Measurements from ENCODE around the gene HAPLN2. TPM values are rescaled to one million over a fixed set of nuclear protein-coding genes. Genes with fewer than 3 reads are reported as not detected.
A peak's percentile ranks its signal among the peaks of the same experiment; 100 is the strongest.
"Not testable (repeated sequence)": the region's sequence is repeated elsewhere in the genome, so short reads cannot be mapped to it uniquely, and the experiment has no call there.

HAPLN2 gene
- total and polyA plus RNA-seq, 4 experiments from 2014 or later, result not detected

GRCh38 chr1:156601892-156602291 is 17.3 kb upstream of the HAPLN2 start:
- H3K4me1 Mint-ChIP-seq, result peaks cover 13 to 37% (median 26%) of the 10 kb centered on the region in 4 donors
- H3K27ac Mint-ChIP-seq, result peak overlapping the region; percentile 83 to 100 (median 98)
- ChIA-PET POLR2A (ENCODE audit: partially characterized antibody) (interaction anchor here (0.6 to 2.6 kb wide), 9 partner anchors 9 to 181 kb away, joined by 3 to 50 read pairs (median 4); partner anchors contain the start of genes MEF2D and NAXE), CTCF (ENCODE audit: partially characterized antibody) (interaction anchor here (0.9 to 4.7 kb wide), 10 partner anchors 10 to 183 kb away, joined by 3 to 21 read pairs (median 4); partner anchors contain the start of gene NAXE)
- no peak for DNase-seq
- intact Hi-C loops (cut with micrococcal nuclease), result loop anchor here (1.0 to 2.0 kb wide), 3 partner anchors 11 to 145 kb away; partner anchors contain the start of genes MEF2D and NAXE
- H3K27me3 Mint-ChIP-seq, result no peaks in the 10 kb centered on the region
- peaks cover 18 to 32% of the 10 kb centered on the region in 2 donors for H3K36me3 Mint-ChIP-seq
- Histone ChIP-seq H3K36me3 (ENCODE audit: insufficient read depth, low read length) (peaks cover 21% of the 10 kb centered on the region), H3K4me3 (ENCODE audit: low read length in 2 of 2) (peak overlapping the region; percentile 82 to 83), H3K27ac (ENCODE audit: low read depth, low read length) (peak overlapping the region; percentile 83), H3K9me3 (ENCODE audit: control insufficient read depth in 1 of 2, low read length in 2 of 2) (no peaks in the 10 kb centered on the region), H3K4me1 (ENCODE audit: insufficient read depth, low read length) (peaks cover 30% of the 10 kb centered on the region), H3K27me3 (ENCODE audit: insufficient read depth, low read length) (no peaks in the 10 kb centered on the region)
- H3K9me3 Mint-ChIP-seq, result no peaks in the 10 kb centered on the region
- H3K4me3 Mint-ChIP-seq, result peak overlapping the region; percentile 90 to 100 (median 99)

GRCh38 chr1:156602557-156602993 is 16.6 kb upstream of the HAPLN2 start:
- H3K27me3 ChIP-seq (ENCODE audit: insufficient read depth, low read length), result no peaks in the 10 kb centered on the region
- no peak overlapping the region for H3K4me3 ChIP-seq (ENCODE audit: low read length in 2 of 2)
- Mint-ChIP-seq H3K27ac (peak overlapping the region in 3 of 7 donors; percentile 35 to 72 (median 47)), H3K4me3 (peak overlapping the region; percentile 42 to 80 (median 62)), H3K36me3 (peaks cover 13 to 25% of the 10 kb centered on the region in 2 donors), H3K4me1 (peaks cover 13 to 37% (median 26%) of the 10 kb centered on the region in 4 donors), H3K27me3 (no peaks in the 10 kb centered on the region), H3K9me3 (no peaks in the 10 kb centered on the region)
- H3K36me3 ChIP-seq (ENCODE audit: insufficient read depth, low read length), result peaks cover 14% of the 10 kb centered on the region
- DNase-seq, result no peak
- H3K9me3 ChIP-seq (ENCODE audit: control insufficient read depth in 1 of 2, low read length in 2 of 2), result no peaks in the 10 kb centered on the region
- peaks cover 30% of the 10 kb centered on the region for H3K4me1 ChIP-seq (ENCODE audit: insufficient read depth, low read length)
- intact Hi-C loops (cut with micrococcal nuclease), result no loop called here
- CTCF ChIA-PET (ENCODE audit: partially characterized antibody), result interaction anchor here (0.6 to 4.7 kb wide), 10 partner anchors 10 to 183 kb away, joined by 3 to 21 read pairs (median 4); partner anchors contain the start of gene NAXE
- POLR2A ChIA-PET (ENCODE audit: partially characterized antibody), result interaction anchor here (0.8 kb wide), 2 partner anchors 9 to 15 kb away, joined by 3 read pairs; no protein-coding TSS in a partner anchor
- H3K27ac ChIP-seq (ENCODE audit: low read depth, low read length), result no peak overlapping the region

- H3K27ac ChIP-seq (ENCODE audit: low read depth, low read length); H3K36me3 ChIP-seq (ENCODE audit: insufficient read depth, low read length); intact Hi-C loops (cut with micrococcal nuclease); H3K27me3 Mint-ChIP-seq; H3K4me1 ChIP-seq (ENCODE audit: insufficient read depth, low read length); DNase-seq; H3K27me3 ChIP-seq (ENCODE audit: insufficient read depth, low read length); H3K27ac Mint-ChIP-seq; H3K9me3 ChIP-seq (ENCODE audit: control insufficient read depth in 1 of 2, low read length in 2 of 2); H3K4me3 Mint-ChIP-seq; H3K36me3 Mint-ChIP-seq; H3K9me3 Mint-ChIP-seq; H3K4me3 ChIP-seq (ENCODE audit: low read length in 2 of 2): not testable (repeated sequence)
- CTCF ChIA-PET (ENCODE audit: partially characterized antibody), result interaction anchor here (1.2 to 2.1 kb wide), 16 partner anchors 8 to 225 kb away, joined by 3 to 41 read pairs (median 7); partner anchors contain the start of genes NAXE and TTC24
- POLR2A ChIA-PET (ENCODE audit: partially characterized antibody), result interaction anchor here (1.2 to 2.2 kb wide), 3 partner anchors 11 to 127 kb away, joined by 3 to 12 read pairs (median 6); partner anchors contain the start of gene NAXE
- peaks cover 8 to 16% (median 12%) of the 10 kb centered on the region in 4 donors for H3K4me1 Mint-ChIP-seq
These were observed 11.9 kb upstream of the HAPLN2 start for GRCh38 chr1:156607344-156607743.

GRCh38 chr1:156608036-156608674 is 11.1 kb upstream of the HAPLN2 start:
- Histone ChIP-seq H3K36me3 (ENCODE audit: insufficient read depth, low read length) (no peaks in the 10 kb centered on the region), H3K27me3 (ENCODE audit: insufficient read depth, low read length) (no peaks in the 10 kb centered on the region), H3K4me3 (ENCODE audit: low read length in 2 of 2) (no peak overlapping the region), H3K4me1 (ENCODE audit: insufficient read depth, low read length) (peaks cover under 1% of the 10 kb centered on the region), H3K27ac (ENCODE audit: low read depth, low read length) (no peak overlapping the region), H3K9me3 (ENCODE audit: control insufficient read depth in 1 of 2, low read length in 2 of 2) (no peaks in the 10 kb centered on the region)
- H3K36me3 Mint-ChIP-seq, result no peaks in the 10 kb centered on the region
- CTCF ChIA-PET (ENCODE audit: partially characterized antibody), result interaction anchor here (0.9 to 2.1 kb wide), 27 partner anchors 9 to 226 kb away, joined by 3 to 41 read pairs (median 6); partner anchors contain the start of genes NAXE and TTC24
- no peaks in the 10 kb centered on the region for H3K9me3 Mint-ChIP-seq
- POLR2A ChIA-PET (ENCODE audit: partially characterized antibody), result interaction anchor here (0.9 to 2.2 kb wide), 6 partner anchors 12 to 162 kb away, joined by 3 to 12 read pairs (median 4); partner anchors contain the start of gene NAXE
- H3K4me3 Mint-ChIP-seq, result no peak overlapping the region
- H3K27me3 Mint-ChIP-seq, result peaks cover 7% of the 10 kb centered on the region in 2 donors
- peaks cover 2 to 9% (median 7%) of the 10 kb centered on the region in 4 donors for H3K4me1 Mint-ChIP-seq
- H3K27ac Mint-ChIP-seq, result peak overlapping the region in 2 of 7 donors; percentile 5 to 46
- DNase-seq, result peak; percentile 68 to 75 (median 71)
- intact Hi-C loops (cut with micrococcal nuclease), result loop anchor here (1.0 kb wide), 3 partner anchors 24 to 152 kb away; no protein-coding TSS in a partner anchor

- no peaks in the 10 kb centered on the region for H3K27me3 ChIP-seq (ENCODE audit: insufficient read depth, low read length)
- H3K4me1 Mint-ChIP-seq, result peaks cover 2 to 9% (median 7%) of the 10 kb centered on the region in 4 donors
- intact Hi-C loops (cut with micrococcal nuclease), result loop anchor here (1.0 kb wide), 3 partner anchors 25 to 153 kb away; no protein-coding TSS in a partner anchor
- CTCF ChIA-PET (ENCODE audit: partially characterized antibody), result interaction anchor here (0.9 to 2.1 kb wide), 25 partner anchors 8 to 223 kb away, joined by 3 to 41 read pairs (median 7); partner anchors contain the start of genes NAXE and TTC24
- peak; percentile 51 to 63 (median 56) for DNase-seq
- no peak overlapping the region for H3K4me3 Mint-ChIP-seq
- H3K9me3 Mint-ChIP-seq, result no peaks in the 10 kb centered on the region
- H3K27ac ChIP-seq (ENCODE audit: low read depth, low read length), result no peak overlapping the region
- H3K4me3 ChIP-seq (ENCODE audit: low read length in 2 of 2), result no peak overlapping the region
- peaks cover 7 to 9% of the 10 kb centered on the region in 2 donors for H3K27me3 Mint-ChIP-seq
- peak overlapping the region in 1 of 7 donors; percentile 41 for H3K27ac Mint-ChIP-seq
- H3K4me1 ChIP-seq (ENCODE audit: insufficient read depth, low read length), result no peaks in the 10 kb centered on the region
- H3K36me3 ChIP-seq (ENCODE audit: insufficient read depth, low read length), result no peaks in the 10 kb centered on the region
- H3K9me3 ChIP-seq (ENCODE audit: control insufficient read depth in 1 of 2, low read length in 2 of 2), result no peaks in the 10 kb centered on the region
- H3K36me3 Mint-ChIP-seq, result no peaks in the 10 kb centered on the region
- POLR2A ChIA-PET (ENCODE audit: partially characterized antibody), result interaction anchor here (0.9 to 2.2 kb wide), 4 partner anchors 17 to 163 kb away, joined by 3 to 12 read pairs (median 5); partner anchors contain the start of gene NAXE
These were observed 10.2 kb upstream of the HAPLN2 start for GRCh38 chr1:156608981-156609380.

- H3K27ac ChIP-seq (ENCODE audit: low read depth, low read length); H3K9me3 Mint-ChIP-seq; H3K27ac Mint-ChIP-seq; H3K4me1 Mint-ChIP-seq; H3K4me3 Mint-ChIP-seq; H3K4me1 ChIP-seq (ENCODE audit: insufficient read depth, low read length); H3K36me3 Mint-ChIP-seq; H3K4me3 ChIP-seq (ENCODE audit: low read length in 2 of 2); POLR2A ChIA-PET (ENCODE audit: partially characterized antibody); intact Hi-C loops (cut with micrococcal nuclease); H3K27me3 ChIP-seq (ENCODE audit: insufficient read depth, low read length); H3K36me3 ChIP-seq (ENCODE audit: insufficient read depth, low read length); DNase-seq; H3K9me3 ChIP-seq (ENCODE audit: control insufficient read depth in 1 of 2, low read length in 2 of 2): not testable (repeated sequence)
- CTCF ChIA-PET (ENCODE audit: partially characterized antibody), result interaction anchor here (0.6 to 1.9 kb wide), 4 partner anchors 15 to 225 kb away, joined by 3 to 5 read pairs (median 4); no protein-coding TSS in a partner anchor
- H3K27me3 Mint-ChIP-seq, result peaks cover 7 to 16% of the 10 kb centered on the region in 2 donors
These were observed 9.1 kb upstream of the HAPLN2 start for GRCh38 chr1:156610072-156610471.

GRCh38 chr1:156612666-156613065 is 6.5 kb upstream of the HAPLN2 start:
- Mint-ChIP-seq H3K36me3 (no peaks in the 10 kb centered on the region), H3K27me3 (peaks cover 15 to 28% of the 10 kb centered on the region in 2 donors)

More at GRCh38 chr1:156612666-156613065, 6.5 kb upstream of the HAPLN2 start:
- Histone ChIP-seq H3K36me3 (ENCODE audit: insufficient read depth, low read length) (no peaks in the 10 kb centered on the region), H3K27ac (ENCODE audit: low read depth, low read length) (no peak overlapping the region), H3K27me3 (ENCODE audit: insufficient read depth, low read length) (no peaks in the 10 kb centered on the region), H3K9me3 (ENCODE audit: control insufficient read depth in 1 of 2, low read length in 2 of 2) (no peaks in the 10 kb centered on the region), H3K4me1 (ENCODE audit: insufficient read depth, low read length) (no peaks in the 10 kb centered on the region), H3K4me3 (ENCODE audit: low read length in 2 of 2) (no peak overlapping the region)
- POLR2A ChIA-PET (ENCODE audit: partially characterized antibody), result no interaction called here
- intact Hi-C loops (cut with micrococcal nuclease), result no loop called here
- Mint-ChIP-seq H3K4me1 (peaks cover 2 to 9% (median 7%) of the 10 kb centered on the region in 4 donors), H3K9me3 (no peaks in the 10 kb centered on the region), H3K27ac (no peak overlapping the region), H3K4me3 (no peak overlapping the region)
- CTCF ChIA-PET (ENCODE audit: partially characterized antibody), result interaction anchor here (0.9 to 2.8 kb wide), 10 partner anchors 8 to 227 kb away, joined by 3 to 13 read pairs (median 5); partner anchors contain the start of gene TTC24
- DNase-seq, result no peak

Measured in CD4-positive, alpha-beta memory T cell (primary cell).